DMS153 treated with DMSO at 0.1 percent for 48 hours (cell line): ENCODE results near the gene KIF6.
"Not testable (repeated sequence)": the region's sequence is repeated elsewhere in the genome, so short reads cannot be mapped to it uniquely, and the experiment has no call there.

Experiments used
- DNase-seq: peaks from one replicate; lab custom pipeline; 2025; ENCODE audit not compliant: unreplicated experiment; lab: John Stamatoyannopoulos, UW

KIF6 gene

GRCh38 chr6:39298061-39298460 lies 427.1 kb downstream of the KIF6 start:
- DNase-seq, result no peak

- no peak for DNase-seq
These were observed 428.2 kb downstream of the KIF6 start for GRCh38 chr6:39296745-39297640.

- DNase-seq, result no peak
These were observed 429.6 kb downstream of the KIF6 start for GRCh38 chr6:39295611-39296011.

- no peak for DNase-seq
These were observed 430.3 kb downstream of the KIF6 start for GRCh38 chr6:39294899-39295298.

- no peak for DNase-seq
These were observed 431.1 kb downstream of the KIF6 start for GRCh38 chr6:39294133-39294532.

GRCh38 chr6:39292637-39293036 lies 432.6 kb downstream of the KIF6 start:
- no peak for DNase-seq

- no peak for DNase-seq
These were observed 435.7 kb downstream of the KIF6 start for GRCh38 chr6:39289490-39289889.

- no peak for DNase-seq
These were observed 437.6 kb downstream of the KIF6 start for GRCh38 chr6:39287601-39288000.

GRCh38 chr6:39286596-39286995 lies 438.6 kb downstream of the KIF6 start:
- not testable (repeated sequence) for DNase-seq

- DNase-seq, result no peak
These were observed 442.4 kb downstream of the KIF6 start for GRCh38 chr6:39282774-39283173.

GRCh38 chr6:39281312-39281980 lies 443.8 kb downstream of the KIF6 start:
- DNase-seq, result no peak

- peak; percentile 16 for DNase-seq
These were observed 444.9 kb downstream of the KIF6 start for GRCh38 chr6:39280247-39280731.
